K562 (cell line): ENCODE data around the gene GLI1. TPM values are rescaled to one million over a fixed set of nuclear protein-coding genes. Genes with fewer than 3 reads are reported as not detected.

Experiments
- BRF1 ChIP-seq: IDR thresholded peaks from 3 replicates; pipeline ENCODE4 v1.6.1; 2011; ENCODE audit warnings: borderline replicate concordance, mild to moderate bottlenecking; ENCODE audit not compliant: insufficient read length; ENCODE audit errors: extremely low read depth
- BRF2 ChIP-seq: IDR thresholded peaks from 3 replicates; pipeline ENCODE4 v1.6.1; 2011; ENCODE audit warnings: borderline replicate concordance, mild to moderate bottlenecking; ENCODE audit not compliant: insufficient read length, insufficient read depth
- CBFB ChIP-seq: sonication (generic); formaldehyde crosslinking; IDR thresholded peaks from 2 replicates; pipeline ENCODE4 v1.4.0; 2020; ENCODE audit warnings: mild to moderate bottlenecking, missing genetic modification reagents
- EZH2 ChIP-seq: IDR thresholded peaks from 2 replicates; pipeline ENCODE4 v1.6.1; 2012; ENCODE audit warnings: low read depth, mild to moderate bottlenecking, inconsistent platforms, low read length, borderline replicate concordance
- HDAC1 ChIP-seq, 2 experiments: fragments of 450-650 bp; IDR thresholded peaks; 2 replicates each; pipeline ENCODE4 v1.6.1; 2016 to 2017; ENCODE audit warnings: inconsistent platforms in 1 of 2, mild to moderate bottlenecking in 1 of 2, moderate library complexity in 1 of 2
- HDAC2 ChIP-seq: fragments of 450-650 bp; IDR thresholded peaks from 2 replicates; pipeline ENCODE4 v1.6.1; 2016; ENCODE audit warnings: mild to moderate bottlenecking
- KLF13 ChIP-seq: fragments of 450-650 bp; IDR thresholded peaks from 2 replicates; pipeline ENCODE4 v1.6.1; 2016; ENCODE audit warnings: missing genetic modification characterization, low read depth, mild to moderate bottlenecking, missing compliant biosample characterization, moderate library complexity, borderline replicate concordance
- MAFK ChIP-seq: IDR thresholded peaks from 2 replicates; pipeline ENCODE4 v1.6.1; 2011; ENCODE audit warnings: low read length, improper control_type of control experiment
- NFYB ChIP-seq: IDR thresholded peaks from 2 replicates; pipeline ENCODE4 v1.6.1; 2011; ENCODE audit warnings: mild to moderate bottlenecking, moderate library complexity; ENCODE audit not compliant: insufficient read length; ENCODE audit errors: extremely low read depth
- PCBP1 ChIP-seq: fragments of 200-400 bp; formaldehyde crosslinking; IDR thresholded peaks from 2 replicates; pipeline ENCODE4 v1.6.1; 2018; ENCODE audit warnings: mild to moderate bottlenecking, low read depth, low read length; ENCODE audit not compliant: poor library complexity, severe bottlenecking
- POLR2B ChIP-seq: fragments of 450-650 bp; IDR thresholded peaks from 2 replicates; pipeline ENCODE4 v1.6.1; 2018; ENCODE audit warnings: low read depth; ENCODE audit not compliant: partially characterized antibody
- SUPT5H ChIP-seq: fragments of 450-650 bp; IDR thresholded peaks from 2 replicates; pipeline ENCODE4 v1.6.1; 2016
- ZHX1 ChIP-seq: fragments of 150-350 bp; conservative IDR thresholded peaks from 2 replicates; pipeline ENCODE4 v1.6.1; 2014; ENCODE audit warnings: low read length
- ZMIZ1 ChIP-seq, 2 experiments: fragments of 150-350 bp in 1 of 2; IDR thresholded peaks; 2 replicates each; pipeline ENCODE4 v1.6.1; 2012 to 2016; ENCODE audit warnings: low read depth in 2 of 2, low read length in 2 of 2, mild to moderate bottlenecking in 1 of 2, moderate library complexity in 1 of 2
- ZNF592 ChIP-seq: fragments of 450-650 bp; IDR thresholded peaks from 2 replicates; pipeline ENCODE4 v1.6.1; 2017; ENCODE audit warnings: antibody characterized with exemption, mild to moderate bottlenecking
- polyA plus RNA-seq, 8 experiments: library from polyadenylated mRNA; depleted of rRNA in 4 of 8; stranded (reverse) in 5 of 8; unstranded in 3 of 8; fragments of >200 nt; fragmentation: Nextera tagmentation in 2 of 8; fragmentation: Illumina TruSeq in 1 of 8; extraction: Ambion mirVana in 2 of 8; extraction: Trizol in 1 of 8; gene quantifications; 2 replicates each; pipeline versions ENCODE4 v1.2.1 to v1.2.3, GENCODE V29; 2011 to 2014; ENCODE audit warnings: inconsistent platforms in 1 of 8, missing spikeins in 1 of 8
- total RNA-seq, 7 experiments: library from RNA; depleted of rRNA in 6 of 7; stranded (reverse); fragments of >200 nt in 6 of 7; fragmentation: Illumina TruSeq in 2 of 7; extraction: Trizol in 2 of 7; gene quantifications; 2 replicates each; pipeline versions ENCODE4 v1.2.1 to v1.2.3, GENCODE V29; 2011 to 2021; ENCODE audit warnings: low replicate concordance in 1 of 7

The GLI1 gene
- total and polyA plus RNA-seq, 9 of the 15 experiments (the other 6 are each of a cell fraction or from before 2014, with no cell fraction given), result 0.24 to 3.7 (median 0.61) TPM

- no peak; the same call in 1 of the 2 replicates for TF ChIP-seq SUPT5H
- no peak for TF ChIP-seq EZH2
- no peak for TF ChIP-seq MAFK
- TF ChIP-seq KLF13 (tag), result peak; percentile 63; the same call in 1 of the 2 replicates
- no peak for TF ChIP-seq PCBP1
- TF ChIP-seq POLR2B, result peak; percentile 76
- no peak; the same call in 1 of the 2 replicates for TF ChIP-seq ZNF592
- no peak for TF ChIP-seq NFYB
- TF ChIP-seq ZHX1, result no peak
- peak in 1 of 2 experiments; percentile 8; a peak in 1 of 4 replicates for TF ChIP-seq ZMIZ1 (IDR thresholded peaks at IDR 0.05; ENCODE audit: low read depth in 2 of 2, low read length in 2 of 2)
- peak in 1 of 2 experiments; percentile 47; a peak in 1 of 4 replicates for TF ChIP-seq HDAC1 (IDR thresholded peaks at IDR 0.05)
- peak; percentile 82; the same call in 1 of the 2 replicates for TF ChIP-seq CBFB (CRISPR knock-in tag)
- TF ChIP-seq BRF1, result no peak
- peak; percentile 60; the same call in 1 of the 2 replicates for TF ChIP-seq HDAC2
- TF ChIP-seq BRF2, result no peak
Measured at GRCh38 chr12:57459055-57459749, 383 bp upstream of the GLI1 start (continued).
